ENCODE results near the gene ILK.

The ILK gene

DNA sequence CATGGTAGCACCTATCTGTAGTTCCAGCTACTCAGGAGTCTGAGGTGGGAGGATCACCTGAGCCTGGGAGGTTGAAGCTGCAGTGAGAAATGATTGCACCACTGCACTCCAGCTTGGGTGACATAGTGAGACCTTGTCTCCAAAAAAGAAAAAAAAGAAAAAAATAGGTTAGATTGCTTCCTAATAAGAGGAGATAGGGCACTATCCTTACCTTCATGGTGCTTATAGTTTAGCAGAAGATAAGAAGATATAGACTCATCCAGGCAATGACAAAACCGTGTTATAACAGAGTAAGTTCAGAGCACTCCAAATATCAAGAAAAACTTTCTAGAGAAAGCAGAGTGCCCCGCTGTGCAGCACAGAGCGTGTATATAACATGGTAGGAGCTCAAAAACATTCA lies 42.3 kb upstream of the ILK start:
- TF ChIP-seq, protein P1, sequence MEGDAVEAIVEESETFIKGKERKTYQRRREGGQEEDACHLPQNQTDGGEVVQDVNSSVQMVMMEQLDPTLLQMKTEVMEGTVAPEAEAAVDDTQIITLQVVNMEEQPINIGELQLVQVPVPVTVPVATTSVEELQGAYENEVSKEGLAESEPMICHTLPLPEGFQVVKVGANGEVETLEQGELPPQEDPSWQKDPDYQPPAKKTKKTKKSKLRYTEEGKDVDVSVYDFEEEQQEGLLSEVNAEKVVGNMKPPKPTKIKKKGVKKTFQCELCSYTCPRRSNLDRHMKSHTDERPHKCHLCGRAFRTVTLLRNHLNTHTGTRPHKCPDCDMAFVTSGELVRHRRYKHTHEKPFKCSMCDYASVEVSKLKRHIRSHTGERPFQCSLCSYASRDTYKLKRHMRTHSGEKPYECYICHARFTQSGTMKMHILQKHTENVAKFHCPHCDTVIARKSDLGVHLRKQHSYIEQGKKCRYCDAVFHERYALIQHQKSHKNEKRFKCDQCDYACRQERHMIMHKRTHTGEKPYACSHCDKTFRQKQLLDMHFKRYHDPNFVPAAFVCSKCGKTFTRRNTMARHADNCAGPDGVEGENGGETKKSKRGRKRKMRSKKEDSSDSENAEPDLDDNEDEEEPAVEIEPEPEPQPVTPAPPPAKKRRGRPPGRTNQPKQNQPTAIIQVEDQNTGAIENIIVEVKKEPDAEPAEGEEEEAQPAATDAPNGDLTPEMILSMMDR (conservative IDR thresholded peaks at IDR 0.05; ENCODE audit: low read length): no peak
- no peak for DNase-seq (ENCODE audit: low read depth)
- H3K4me3 ChIP-seq (ENCODE audit: low read length): no peak overlapping the region

DNA sequence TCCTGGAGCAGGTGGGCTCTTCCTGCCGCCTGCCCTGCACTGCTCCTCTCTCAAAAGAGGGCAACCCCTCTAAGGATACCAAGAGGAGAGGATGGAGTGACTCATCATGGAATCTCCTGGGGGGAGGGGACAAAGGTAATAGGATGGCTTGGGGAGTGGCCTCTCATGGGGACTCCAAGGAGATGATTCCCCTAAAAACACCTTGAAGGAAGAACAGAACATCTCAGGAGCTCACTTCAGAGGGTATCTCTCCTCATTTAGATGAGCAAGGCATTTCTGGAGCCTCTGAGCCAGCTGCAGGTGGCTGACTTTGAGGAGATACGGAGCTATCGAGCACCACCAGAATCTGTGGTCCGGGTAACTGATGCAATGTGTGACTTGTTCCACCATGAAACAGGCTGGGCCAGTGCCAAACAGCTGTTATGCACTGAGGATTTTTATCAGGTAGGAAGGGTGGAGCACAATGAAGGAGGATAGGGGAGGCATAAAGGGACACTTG lies 40.4 kb upstream of the ILK start:
- DNase-seq (ENCODE audit: low read depth): no peak
- H3K4me3 ChIP-seq (ENCODE audit: low read length): no peak overlapping the region
- TF ChIP-seq, protein P1 (conservative IDR thresholded peaks at IDR 0.05; ENCODE audit: low read length): no peak

GRCh38 chr11:6563667-6564066 lies 39.9 kb upstream of the ILK start:
- TF ChIP-seq, protein P1 (conservative IDR thresholded peaks at IDR 0.05; ENCODE audit: low read length): no peak
- H3K4me3 ChIP-seq (ENCODE audit: low read length): no peak overlapping the region
- DNase-seq (ENCODE audit: low read depth): no peak

GRCh38 chr11:6565325-6565724 lies 38.2 kb upstream of the ILK start:
- TF ChIP-seq, protein P1 (conservative IDR thresholded peaks at IDR 0.05; ENCODE audit: low read length): no peak
- DNase-seq (ENCODE audit: low read depth): no peak
- H3K4me3 ChIP-seq (ENCODE audit: low read length): no peak overlapping the region

GRCh38 chr11:6565988-6566703 lies 37.4 kb upstream of the ILK start:
- DNase-seq (ENCODE audit: low read depth): no peak
- TF ChIP-seq, protein P1 (conservative IDR thresholded peaks at IDR 0.05; ENCODE audit: low read length): no peak
- no peak overlapping the region for H3K4me3 ChIP-seq (ENCODE audit: low read length)

DNA sequence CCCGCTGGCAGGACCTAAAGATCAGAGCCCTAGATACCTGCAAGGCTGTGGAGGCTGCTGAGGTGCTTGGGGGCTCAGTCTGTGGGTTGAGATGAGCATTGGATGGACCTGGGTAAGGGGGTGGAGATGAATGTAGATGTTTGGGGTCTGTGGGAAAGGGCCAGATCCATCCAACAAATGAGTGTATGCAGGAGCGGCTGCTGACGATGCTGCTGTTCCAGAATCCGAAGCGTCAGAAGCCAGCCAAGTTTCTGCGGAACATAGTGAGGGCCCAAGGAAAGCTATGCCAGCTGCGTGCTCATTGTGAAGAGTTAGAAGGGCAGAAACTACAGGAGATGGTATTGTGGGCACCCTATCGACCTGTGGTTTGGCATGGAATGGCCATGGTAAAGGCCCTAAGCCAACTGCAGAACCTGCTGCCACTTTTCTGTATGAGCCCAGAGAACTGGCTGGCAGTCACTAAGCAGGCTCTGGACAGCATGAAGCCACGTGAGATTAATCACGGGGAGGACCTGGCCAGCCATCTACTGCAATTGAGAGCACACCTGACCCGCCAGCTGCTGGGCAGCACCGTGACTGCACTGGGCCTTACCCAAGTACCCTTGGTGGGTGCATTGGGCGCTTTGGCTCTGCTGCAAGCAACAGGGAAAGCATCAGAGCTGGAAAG lies 36.7 kb upstream of the ILK start:
- no peak for DNase-seq (ENCODE audit: low read depth)
- TF ChIP-seq, protein P1 (conservative IDR thresholded peaks at IDR 0.05; ENCODE audit: low read length): no peak

GRCh38 chr11:6567371-6567745 lies 36.2 kb upstream of the ILK start:
- TF ChIP-seq, protein P1 (conservative IDR thresholded peaks at IDR 0.05; ENCODE audit: low read length): no peak
- H3K4me3 ChIP-seq (ENCODE audit: low read length): no peak overlapping the region
- no peak for DNase-seq (ENCODE audit: low read depth)

More for the DNA sequence above, 36.7 kb upstream of the ILK start:
- no peak overlapping the region for H3K4me3 ChIP-seq (ENCODE audit: low read length)

Data from AG10803 (cell line).